Osteocyte (in vitro differentiated cells): ENCODE measurements around the gene STEAP3. TPM values are rescaled to one million over a fixed set of nuclear protein-coding genes. Genes with fewer than 3 reads are reported as not detected.
A peak's percentile ranks its signal among the peaks of the same experiment; 100 is the strongest.

Experiments used
- DNase-seq: peaks from one replicate; pipeline ENCODE4 v3.0.0; 2021; ENCODE audit warnings: mixed read lengths; ENCODE audit not compliant: unreplicated experiment; ENCODE audit errors: extremely low spot score
- H3K27ac Mint-ChIP-seq: one replicate; pipeline ENCODE4 v1.8.0; 2021; ENCODE audit warnings: mild to moderate bottlenecking, mixed read lengths; ENCODE audit not compliant: unreplicated experiment
- H3K27me3 Mint-ChIP-seq: one replicate; pipeline ENCODE4 v1.8.0; 2021; ENCODE audit warnings: mixed read lengths; ENCODE audit not compliant: unreplicated experiment
- H3K36me3 Mint-ChIP-seq: one replicate; pipeline ENCODE4 v1.8.0; 2021; ENCODE audit warnings: mixed read lengths; ENCODE audit not compliant: unreplicated experiment
- H3K4me1 Mint-ChIP-seq: one replicate; pipeline ENCODE4 v1.8.0; 2021; ENCODE audit warnings: mixed read lengths; ENCODE audit not compliant: unreplicated experiment
- H3K4me3 Mint-ChIP-seq: one replicate; pipeline ENCODE4 v1.8.0; 2021; ENCODE audit warnings: mild to moderate bottlenecking, moderate library complexity, mixed read lengths; ENCODE audit not compliant: unreplicated experiment
- H3K9me3 Mint-ChIP-seq: one replicate; pipeline ENCODE4 v1.8.0; 2021; ENCODE audit warnings: mixed read lengths; ENCODE audit not compliant: unreplicated experiment
- total RNA-seq: library from RNA; stranded (reverse); gene quantifications from 2 replicates; pipeline ENCODE4 v1.2.1, GENCODE V29; 2021
- TF ChIP-seq, protein P1 (sequence below): fragments of 200-600 bp; sonication (generic); IDR thresholded peaks from 2 replicates; pipeline ENCODE4 v1.5.0; 2021; ENCODE audit warnings: antibody characterized with exemption, mild to moderate bottlenecking, moderate library complexity

STEAP3 gene
- total RNA-seq, 1 donor from 2014 or later = 19.3 TPM

DNA sequence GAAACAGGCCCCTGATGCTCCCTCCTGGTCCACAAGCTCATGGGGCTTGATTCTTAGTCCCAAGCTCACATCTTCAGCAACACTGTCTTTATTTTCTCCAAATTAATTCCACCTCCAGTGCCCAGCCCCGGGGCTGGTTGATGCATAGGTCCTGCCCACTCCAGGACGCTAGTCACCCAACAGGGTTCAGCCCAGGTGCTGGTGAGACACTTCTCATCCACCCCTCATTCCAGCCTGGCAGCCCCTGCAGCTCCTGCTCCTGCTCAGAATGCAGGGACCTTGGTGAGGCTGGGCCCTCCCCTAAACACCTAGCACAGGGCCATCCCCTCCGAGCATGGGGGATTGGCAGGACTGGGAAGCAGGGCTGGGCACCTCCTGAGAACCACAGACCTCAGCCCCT, 25.7 kb downstream of the STEAP3 start:
- H3K4me3 Mint-ChIP-seq = no peak overlapping the region
- H3K36me3 Mint-ChIP-seq = peaks cover 7% of the 10 kb centered on the region
- peaks cover 5% of the 10 kb centered on the region for H3K9me3 Mint-ChIP-seq
- TF ChIP-seq, protein P1, sequence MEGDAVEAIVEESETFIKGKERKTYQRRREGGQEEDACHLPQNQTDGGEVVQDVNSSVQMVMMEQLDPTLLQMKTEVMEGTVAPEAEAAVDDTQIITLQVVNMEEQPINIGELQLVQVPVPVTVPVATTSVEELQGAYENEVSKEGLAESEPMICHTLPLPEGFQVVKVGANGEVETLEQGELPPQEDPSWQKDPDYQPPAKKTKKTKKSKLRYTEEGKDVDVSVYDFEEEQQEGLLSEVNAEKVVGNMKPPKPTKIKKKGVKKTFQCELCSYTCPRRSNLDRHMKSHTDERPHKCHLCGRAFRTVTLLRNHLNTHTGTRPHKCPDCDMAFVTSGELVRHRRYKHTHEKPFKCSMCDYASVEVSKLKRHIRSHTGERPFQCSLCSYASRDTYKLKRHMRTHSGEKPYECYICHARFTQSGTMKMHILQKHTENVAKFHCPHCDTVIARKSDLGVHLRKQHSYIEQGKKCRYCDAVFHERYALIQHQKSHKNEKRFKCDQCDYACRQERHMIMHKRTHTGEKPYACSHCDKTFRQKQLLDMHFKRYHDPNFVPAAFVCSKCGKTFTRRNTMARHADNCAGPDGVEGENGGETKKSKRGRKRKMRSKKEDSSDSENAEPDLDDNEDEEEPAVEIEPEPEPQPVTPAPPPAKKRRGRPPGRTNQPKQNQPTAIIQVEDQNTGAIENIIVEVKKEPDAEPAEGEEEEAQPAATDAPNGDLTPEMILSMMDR = no peak
- DNase-seq = no peak
- H3K27me3 Mint-ChIP-seq = no peaks in the 10 kb centered on the region
- H3K4me1 Mint-ChIP-seq = peaks cover 64% of the 10 kb centered on the region
- no peak overlapping the region for H3K27ac Mint-ChIP-seq

DNA sequence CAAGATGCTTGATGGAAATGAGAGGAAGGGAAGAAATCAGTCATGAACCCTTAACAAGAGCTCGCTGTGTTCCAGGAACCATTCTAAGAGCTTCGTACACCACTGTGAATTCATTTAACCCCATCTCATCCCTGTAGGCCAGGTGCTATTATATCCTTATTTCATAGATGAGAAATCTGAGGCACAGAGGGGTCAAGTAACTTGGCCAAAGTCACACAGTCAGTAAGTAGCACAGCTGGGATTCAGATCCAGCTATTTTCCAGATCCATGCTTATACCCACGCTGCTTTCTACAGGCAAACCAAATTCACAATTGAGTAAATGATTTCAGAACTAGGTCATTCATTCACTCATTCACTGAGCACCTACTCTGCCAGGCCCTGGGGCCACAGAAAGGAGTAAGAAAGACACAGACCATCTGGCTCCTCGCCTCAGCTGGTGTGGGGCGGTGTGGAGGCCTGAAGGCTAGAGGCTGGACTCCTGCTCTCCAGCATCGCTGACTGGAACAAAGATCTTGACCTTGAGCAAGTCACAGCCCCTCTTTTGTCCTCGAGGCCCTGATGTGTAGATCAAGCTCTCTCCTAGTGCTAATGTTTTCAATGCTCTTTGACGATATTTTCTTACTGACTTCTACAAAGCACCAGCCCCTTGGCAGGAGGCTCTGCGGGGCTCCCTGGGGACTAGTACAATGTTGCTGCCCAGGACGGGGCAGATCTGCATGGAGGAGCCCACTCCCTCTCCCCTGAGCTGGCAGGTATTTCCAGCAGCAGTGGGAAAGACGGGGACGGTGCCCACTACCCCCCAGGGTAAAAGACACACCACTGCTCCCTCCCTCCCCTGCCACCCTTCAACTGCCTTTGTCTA, 26.5 kb downstream of the STEAP3 start:
- H3K27ac Mint-ChIP-seq = peak overlapping the region; percentile 45
- H3K4me3 Mint-ChIP-seq = no peak overlapping the region
- peaks cover 7% of the 10 kb centered on the region for H3K36me3 Mint-ChIP-seq
- no peak for DNase-seq
- H3K9me3 Mint-ChIP-seq = peaks cover 5% of the 10 kb centered on the region
- TF ChIP-seq, protein P1 = no peak
- no peaks in the 10 kb centered on the region for H3K27me3 Mint-ChIP-seq
- H3K4me1 Mint-ChIP-seq = peaks cover 71% of the 10 kb centered on the region

DNA sequence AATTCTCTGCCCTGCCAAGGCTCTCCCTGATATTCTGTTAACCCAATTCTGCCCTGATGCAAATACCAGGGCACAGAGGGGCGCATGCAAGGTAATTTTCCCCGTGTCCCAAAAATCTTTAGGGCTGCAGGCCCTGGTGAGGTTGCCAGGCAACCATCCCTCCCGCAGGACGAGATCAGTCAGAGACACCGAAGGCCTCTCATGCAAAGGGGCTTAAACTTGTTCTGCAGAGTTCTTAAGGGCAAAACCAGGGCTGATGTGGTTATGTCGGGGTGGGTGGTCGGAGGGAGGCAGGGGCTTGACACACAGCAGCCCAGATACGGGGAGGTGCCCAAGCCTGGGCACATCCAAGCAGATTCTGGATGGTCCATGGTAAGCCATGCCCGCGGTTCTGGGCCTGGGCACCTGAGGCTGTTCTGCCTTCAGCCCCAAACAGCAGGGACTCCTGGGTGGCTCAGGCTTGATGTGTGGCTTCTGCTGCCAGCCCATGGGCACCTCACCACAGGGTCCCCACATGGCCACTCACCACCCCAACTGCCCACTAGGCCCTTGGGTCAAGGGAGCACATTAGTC, 27.2 kb downstream of the STEAP3 start:
- no peak for DNase-seq
- TF ChIP-seq, protein P1 = no peak
- Mint-ChIP-seq H3K27me3 (no peaks in the 10 kb centered on the region), H3K36me3 (peaks cover 7% of the 10 kb centered on the region), H3K9me3 (peaks cover 5% of the 10 kb centered on the region), H3K4me1 (peaks cover 78% of the 10 kb centered on the region), H3K27ac (no peak overlapping the region), H3K4me3 (no peak overlapping the region)

GRCh38 chr2:119251652-119252051, 28.0 kb downstream of the STEAP3 start:
- Mint-ChIP-seq H3K27me3 (no peaks in the 10 kb centered on the region), H3K36me3 (peaks cover under 1% of the 10 kb centered on the region), H3K4me1 (peaks cover 87% of the 10 kb centered on the region), H3K9me3 (no peaks in the 10 kb centered on the region), H3K4me3 (no peak overlapping the region), H3K27ac (peak overlapping the region; percentile 94)
- no peak for DNase-seq
- TF ChIP-seq, protein P1 = no peak
